ENCODE data around the gene NR2C1. TPM values are rescaled to one million over a fixed set of nuclear protein-coding genes. Genes with fewer than 3 reads are reported as not detected.

The NR2C1 gene
- total RNA-seq, 1 donor from 2014 or later: 187 TPM

- Histone ChIP-seq H3K9ac (no peak overlapping the region), H3K9me3 (ENCODE audit: low read depth) (no peaks in the 10 kb centered on the region), H4K20me1 (ENCODE audit: low read depth) (peaks cover 4% of the 10 kb centered on the region), H3K79me2 (ENCODE audit: low read depth) (peaks cover 4% of the 10 kb centered on the region), H3K27me3 (no peaks in the 10 kb centered on the region), H2AFZ (replicated peaks) (no peak overlapping the region), H3K27ac (no peak overlapping the region), H3K36me3 (no peaks in the 10 kb centered on the region), H3F3A (ENCODE audit: low read depth) (no peaks in the 10 kb centered on the region), H3K4me2 (no peak overlapping the region), H3K4me1 (no peaks in the 10 kb centered on the region), H3K4me3 (no peak overlapping the region)
- TF ChIP-seq EZH2 (IDR thresholded peaks at IDR 0.05) (no peak), CTCF (IDR thresholded peaks at IDR 0.05) (no peak), EZH2phosphoT487 (IDR thresholded peaks at IDR 0.05) (no peak)
- Mint-ChIP-seq H3K36me3 (peaks cover 5% of the 10 kb centered on the region), H3K4me1 (peaks cover 8% of the 10 kb centered on the region), H3K9me3 (no peaks in the 10 kb centered on the region), H3K4me3 (no peak overlapping the region), H3K27ac (no peak overlapping the region), H3K27me3 (ENCODE audit: insufficient read depth, low read depth) (no peaks in the 10 kb centered on the region)
- no peak for DNase-seq (ENCODE audit: low spot score)
Measured at GRCh38 chr12:94979941-94980340, 93.5 kb downstream of the NR2C1 start.

DNA sequence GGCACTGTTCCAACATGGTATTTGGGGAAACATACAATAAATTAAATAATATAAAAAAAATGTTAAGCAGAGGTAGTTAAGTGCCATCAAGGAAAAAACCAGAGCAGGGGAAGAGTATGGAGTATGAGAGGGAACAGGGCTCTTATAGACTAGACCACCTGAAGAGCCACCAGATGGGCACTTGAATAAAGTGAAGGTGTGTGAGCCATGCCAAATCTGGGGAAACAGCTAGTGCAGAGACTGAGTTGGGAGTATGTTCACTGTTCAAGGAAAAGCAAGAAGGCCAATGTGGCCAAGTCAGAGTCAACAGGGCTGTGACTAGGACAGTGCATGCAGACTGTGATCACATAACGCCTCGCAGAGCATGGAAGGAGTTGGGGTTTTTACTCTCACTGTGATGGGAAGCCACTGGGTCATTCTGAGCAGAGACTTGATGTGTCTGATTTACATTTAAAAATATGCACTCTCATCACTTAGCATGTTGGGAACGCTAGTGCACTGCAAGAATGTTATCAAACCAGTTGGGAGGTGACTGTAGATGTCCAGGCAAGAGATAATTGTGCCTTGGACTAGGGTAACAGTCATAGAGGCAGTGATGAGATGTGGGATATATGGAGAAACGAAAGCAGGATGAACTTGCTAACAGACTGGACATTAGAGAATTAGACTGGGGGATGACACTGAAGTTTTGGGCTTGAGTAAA is 95.5 kb downstream of the NR2C1 start:
- Histone ChIP-seq H4K20me1 (ENCODE audit: low read depth) (peaks cover 4% of the 10 kb centered on the region), H3K27me3 (no peaks in the 10 kb centered on the region), H3K36me3 (no peaks in the 10 kb centered on the region), H3K9ac (no peak overlapping the region), H3K9me3 (ENCODE audit: low read depth) (no peaks in the 10 kb centered on the region), H3K4me1 (no peaks in the 10 kb centered on the region), H3K4me2 (no peak overlapping the region), H3K4me3 (no peak overlapping the region), H3F3A (ENCODE audit: low read depth) (no peaks in the 10 kb centered on the region), H2AFZ (replicated peaks) (no peak overlapping the region), H3K79me2 (ENCODE audit: low read depth) (peaks cover 4% of the 10 kb centered on the region), H3K27ac (no peak overlapping the region)
- no peak for DNase-seq (ENCODE audit: low spot score)
- TF ChIP-seq EZH2 (IDR thresholded peaks at IDR 0.05) (no peak), EZH2phosphoT487 (IDR thresholded peaks at IDR 0.05) (no peak), CTCF (IDR thresholded peaks at IDR 0.05) (no peak)
- no peaks in the 10 kb centered on the region for H3K9me3 Mint-ChIP-seq
- peaks cover 2% of the 10 kb centered on the region for H3K36me3 Mint-ChIP-seq
- H3K27me3 Mint-ChIP-seq (ENCODE audit: insufficient read depth, low read depth): no peaks in the 10 kb centered on the region
- H3K27ac Mint-ChIP-seq: no peak overlapping the region
- H3K4me3 Mint-ChIP-seq: no peak overlapping the region
- peaks cover 10% of the 10 kb centered on the region for H3K4me1 Mint-ChIP-seq

DNA sequence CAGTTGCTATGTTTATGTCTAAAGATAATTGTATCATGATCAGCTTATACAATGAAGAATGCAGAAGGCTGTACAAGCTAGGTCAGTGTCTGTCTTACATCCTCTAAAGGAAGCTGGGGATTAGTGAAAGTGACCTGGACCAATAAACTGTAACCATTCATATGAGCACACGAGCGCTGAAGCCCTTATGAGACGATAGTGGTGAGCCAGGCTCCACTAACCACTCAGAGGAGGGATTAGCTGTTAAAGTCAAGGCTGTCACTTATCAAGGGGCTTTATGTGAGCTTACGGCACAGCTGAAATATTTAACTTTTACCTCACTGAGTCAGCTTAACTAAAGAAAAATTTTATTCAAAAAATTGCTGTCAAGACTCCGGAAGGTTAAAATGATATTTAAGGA is 100.2 kb downstream of the NR2C1 start:
- no peak overlapping the region for H3K9ac ChIP-seq
- Mint-ChIP-seq H3K27me3 (ENCODE audit: insufficient read depth, low read depth) (no peaks in the 10 kb centered on the region), H3K27ac (no peak overlapping the region), H3K4me3 (no peak overlapping the region), H3K36me3 (peaks cover 12% of the 10 kb centered on the region), H3K4me1 (peaks cover 8% of the 10 kb centered on the region), H3K9me3 (no peaks in the 10 kb centered on the region)
- H3F3A ChIP-seq (ENCODE audit: low read depth): no peaks in the 10 kb centered on the region
- no peaks in the 10 kb centered on the region for H3K79me2 ChIP-seq (ENCODE audit: low read depth)
- no peak overlapping the region for H2AFZ ChIP-seq (replicated peaks)
- H3K27ac ChIP-seq: no peak overlapping the region
- no peak for TF ChIP-seq EZH2phosphoT487 (IDR thresholded peaks at IDR 0.05)
- TF ChIP-seq CTCF (IDR thresholded peaks at IDR 0.05): no peak
- TF ChIP-seq EZH2 (IDR thresholded peaks at IDR 0.05): no peak
- H3K9me3 ChIP-seq (ENCODE audit: low read depth): no peaks in the 10 kb centered on the region
- H3K4me3 ChIP-seq: no peak overlapping the region
- H3K4me2 ChIP-seq: no peak overlapping the region
- peaks cover 4% of the 10 kb centered on the region for H4K20me1 ChIP-seq (ENCODE audit: low read depth)
- H3K27me3 ChIP-seq: no peaks in the 10 kb centered on the region
- no peak for DNase-seq (ENCODE audit: low spot score)
- no peaks in the 10 kb centered on the region for H3K4me1 ChIP-seq
- H3K36me3 ChIP-seq: no peaks in the 10 kb centered on the region

Data from neural progenitor cell (in vitro differentiated cells).